Kidney (tissue), 14 donors: Measurements from ENCODE around the gene SMYD3. TPM values are rescaled to one million over a fixed set of nuclear protein-coding genes. Genes with fewer than 3 reads are reported as not detected.

ENCODE experiments used
- DNase-seq, 5 donors: peaks; one replicate each; pipeline ENCODE4 v3.0.0-alpha.2; 2013 to 2020
- FAIRE-seq: peaks from 2 replicates; lab custom pipeline; 2012; peaks lifted over from hg19 to GRCh38; lab: Jason Lieb, UNC
- H3K27ac ChIP-seq, 2 donors: one replicate each; pipeline ENCODE4 v1.7.0; 2013; ENCODE audit warnings: low read depth in 2 of 2, low read length in 2 of 2, inconsistent platforms in 1 of 2
- H3K27me3 ChIP-seq: one replicate; pipeline ENCODE4 v1.7.1; 2013; ENCODE audit warnings: low read length, inconsistent platforms; ENCODE audit not compliant: control insufficient read depth, insufficient read depth
- H3K36me3 ChIP-seq, 3 donors: one replicate each; pipeline versions ENCODE4 v1.7.0 to v1.7.1; 2013; ENCODE audit warnings: low read length in 3 of 3, control low read depth in 1 of 3, inconsistent platforms in 1 of 3; ENCODE audit not compliant: insufficient read depth in 3 of 3, control insufficient read depth in 2 of 3
- H3K4me1 ChIP-seq, 3 donors: one replicate each; pipeline versions ENCODE4 v1.7.0 to v1.7.1; 2013; ENCODE audit warnings: low read length in 3 of 3, inconsistent platforms in 1 of 3, low read depth in 1 of 3; ENCODE audit not compliant: control insufficient read depth in 2 of 3, insufficient read depth in 2 of 3
- H3K4me3 ChIP-seq, 3 donors: one replicate each; pipeline versions ENCODE4 v1.7.0 to v1.8.1; 2013; ENCODE audit warnings: low read length in 3 of 3, control low read depth in 1 of 3, inconsistent platforms in 1 of 3
- H3K9ac ChIP-seq, 3 donors: one replicate each; pipeline versions ENCODE4 v1.7.0 to v1.7.1; 2013; ENCODE audit warnings: low read length in 3 of 3, control low read depth in 1 of 3, inconsistent platforms in 1 of 3
- H3K9me3 ChIP-seq, 3 donors: one replicate each; pipeline versions ENCODE4 v1.7.0 to v1.7.1; 2013; ENCODE audit warnings: low read length in 3 of 3, control low read depth in 1 of 3, inconsistent platforms in 1 of 3; ENCODE audit not compliant: control insufficient read depth in 2 of 3, insufficient read depth in 1 of 3
- intact Hi-C: fragments of 100-400 bp; cut with DNase I; formaldehyde crosslinking; loops from one replicate; pipeline ENCODE4 v1.11.1; 2022
- polyA plus RNA-seq: library from polyadenylated mRNA; stranded (reverse); fragments of 350-450 nt; fragmentation: Illumina TruSeq; extraction: RNeasy Lipid Tissue Mini Kit (QIAGEN cat#74804); gene quantifications from one replicate; pipeline ENCODE4 v1.2.3, GENCODE V29; 2014; ENCODE audit warnings: low read depth, low replicate concordance; ENCODE audit not compliant: insufficient read depth
- total RNA-seq: library from RNA; stranded (reverse); fragmentation: NEBNext Ultra II Directional; extraction: Animal tissue kit (Norgen Biotek cat#: 25700); gene quantifications from one replicate; pipeline ENCODE4 v1.2.1, GENCODE V29; 2021
- TF ChIP-seq, protein P1 (sequence below): IDR thresholded peaks from 3 replicates; pipeline ENCODE4 v1.5.1; 2012; ENCODE audit warnings: mild to moderate bottlenecking, moderate library complexity, borderline replicate concordance; ENCODE audit not compliant: insufficient read depth; ENCODE audit errors: extremely low read depth
- donor health status: control.
- donor health status: control.
- donor health status: control.
- donor health status: control.
- donor health status: control.
- donor health status: DM: yes; HTN: yes; CAD: no.
- donor health status: Normal renal cell carcinoma (clear cell type).

SMYD3 gene
- total and polyA plus RNA-seq, 2 donors from 2014 or later = 23.3 to 23.9 TPM

DNA sequence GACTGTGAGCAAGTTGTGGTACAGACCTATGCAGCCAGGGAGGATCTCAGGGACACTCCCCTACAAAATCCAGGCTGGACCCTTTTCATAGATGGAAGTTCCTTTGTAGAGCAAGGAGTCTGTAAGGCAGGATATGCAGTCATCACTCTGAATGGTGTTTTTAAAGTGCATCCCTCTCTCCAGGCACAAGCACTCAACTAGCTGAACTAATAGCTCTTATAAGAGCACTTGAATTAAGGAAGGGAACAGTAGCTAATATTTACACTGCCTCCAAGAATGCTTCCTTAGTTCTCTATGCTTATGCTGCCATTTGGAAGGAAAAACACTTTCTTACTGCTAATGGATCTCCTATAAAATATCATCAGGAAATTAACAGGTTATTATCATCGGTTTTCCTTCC lies 27.0 kb upstream of the SMYD3 start:
- H3K4me1 ChIP-seq = no peaks in the 10 kb centered on the region
- no peaks in the 10 kb centered on the region for H3K36me3 ChIP-seq
- DNase-seq = no peak
- TF ChIP-seq, protein P1, sequence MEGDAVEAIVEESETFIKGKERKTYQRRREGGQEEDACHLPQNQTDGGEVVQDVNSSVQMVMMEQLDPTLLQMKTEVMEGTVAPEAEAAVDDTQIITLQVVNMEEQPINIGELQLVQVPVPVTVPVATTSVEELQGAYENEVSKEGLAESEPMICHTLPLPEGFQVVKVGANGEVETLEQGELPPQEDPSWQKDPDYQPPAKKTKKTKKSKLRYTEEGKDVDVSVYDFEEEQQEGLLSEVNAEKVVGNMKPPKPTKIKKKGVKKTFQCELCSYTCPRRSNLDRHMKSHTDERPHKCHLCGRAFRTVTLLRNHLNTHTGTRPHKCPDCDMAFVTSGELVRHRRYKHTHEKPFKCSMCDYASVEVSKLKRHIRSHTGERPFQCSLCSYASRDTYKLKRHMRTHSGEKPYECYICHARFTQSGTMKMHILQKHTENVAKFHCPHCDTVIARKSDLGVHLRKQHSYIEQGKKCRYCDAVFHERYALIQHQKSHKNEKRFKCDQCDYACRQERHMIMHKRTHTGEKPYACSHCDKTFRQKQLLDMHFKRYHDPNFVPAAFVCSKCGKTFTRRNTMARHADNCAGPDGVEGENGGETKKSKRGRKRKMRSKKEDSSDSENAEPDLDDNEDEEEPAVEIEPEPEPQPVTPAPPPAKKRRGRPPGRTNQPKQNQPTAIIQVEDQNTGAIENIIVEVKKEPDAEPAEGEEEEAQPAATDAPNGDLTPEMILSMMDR = no peak
- intact Hi-C loops = no loop called here
- H3K27me3 ChIP-seq = no peaks in the 10 kb centered on the region
- H3K27ac ChIP-seq = no peak overlapping the region
- FAIRE-seq = no peak
- H3K9me3 ChIP-seq = peaks cover 0 to 9% (median 0%) of the 10 kb centered on the region in 3 donors
- no peak overlapping the region for H3K4me3 ChIP-seq
- H3K9ac ChIP-seq = no peak overlapping the region

DNA sequence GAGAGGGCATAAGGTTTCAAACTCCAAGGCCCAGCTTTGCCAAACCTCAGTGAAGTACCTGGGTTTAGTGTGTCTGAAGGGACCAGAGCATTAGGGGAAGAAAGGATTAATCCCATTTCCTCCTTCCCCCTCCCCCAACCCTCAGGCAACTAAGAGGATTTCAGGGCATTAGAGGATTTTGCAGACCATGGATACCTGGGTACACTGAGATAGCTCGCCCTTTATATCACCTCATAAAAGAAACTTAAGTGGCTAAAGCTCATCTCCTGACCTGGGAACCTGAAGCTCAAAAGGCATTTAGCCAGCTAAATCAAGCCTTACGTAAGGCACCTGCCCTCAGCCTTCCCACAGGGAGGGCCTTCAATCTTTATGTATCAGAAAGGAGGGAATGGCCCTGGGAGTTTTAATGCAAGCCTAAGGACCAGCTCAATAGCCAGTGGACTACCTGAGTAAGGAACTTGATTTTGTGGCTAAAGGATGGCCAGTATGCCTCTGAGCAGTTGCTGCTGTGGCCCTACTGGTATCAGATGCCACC lies 26.4 kb upstream of the SMYD3 start:
- Histone ChIP-seq H3K4me3 (no peak overlapping the region), H3K36me3 (no peaks in the 10 kb centered on the region), H3K9me3 (peaks cover 0 to 9% (median 0%) of the 10 kb centered on the region in 3 donors), H3K27me3 (no peaks in the 10 kb centered on the region), H3K4me1 (no peaks in the 10 kb centered on the region), H3K27ac (no peak overlapping the region), H3K9ac (no peak overlapping the region)
- TF ChIP-seq, protein P1 = no peak
- intact Hi-C loops = no loop called here
- DNase-seq = no peak
- FAIRE-seq = no peak

DNA sequence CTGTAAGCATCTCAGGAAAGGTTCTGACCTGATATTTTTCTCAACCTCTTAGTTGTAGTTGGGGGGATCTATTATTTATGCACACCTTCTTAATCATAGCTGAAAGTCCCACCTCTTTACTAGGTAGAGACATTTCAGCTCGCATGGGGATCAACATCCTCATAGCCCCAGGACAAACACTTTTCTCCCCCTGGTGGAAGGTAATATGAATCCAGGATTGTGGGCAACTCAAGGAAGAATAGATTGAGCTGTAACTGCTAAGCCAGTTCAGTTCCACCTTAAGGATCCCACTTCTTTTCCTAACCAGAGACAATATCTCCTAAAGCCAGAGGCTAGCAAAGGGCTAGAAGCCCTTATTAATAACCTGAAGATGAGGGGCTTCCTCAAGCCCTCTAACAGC lies 25.4 kb upstream of the SMYD3 start:
- intact Hi-C loops = no loop called here
- H3K9ac ChIP-seq = no peak overlapping the region
- no peak overlapping the region for H3K4me3 ChIP-seq
- TF ChIP-seq, protein P1 = no peak
- no peaks in the 10 kb centered on the region for H3K36me3 ChIP-seq
- H3K27ac ChIP-seq = no peak overlapping the region
- no peaks in the 10 kb centered on the region for H3K27me3 ChIP-seq
- FAIRE-seq (no peak), DNase-seq (no peak)
- peaks cover 0 to 9% (median 0%) of the 10 kb centered on the region in 3 donors for H3K9me3 ChIP-seq
- H3K4me1 ChIP-seq = no peaks in the 10 kb centered on the region

DNA sequence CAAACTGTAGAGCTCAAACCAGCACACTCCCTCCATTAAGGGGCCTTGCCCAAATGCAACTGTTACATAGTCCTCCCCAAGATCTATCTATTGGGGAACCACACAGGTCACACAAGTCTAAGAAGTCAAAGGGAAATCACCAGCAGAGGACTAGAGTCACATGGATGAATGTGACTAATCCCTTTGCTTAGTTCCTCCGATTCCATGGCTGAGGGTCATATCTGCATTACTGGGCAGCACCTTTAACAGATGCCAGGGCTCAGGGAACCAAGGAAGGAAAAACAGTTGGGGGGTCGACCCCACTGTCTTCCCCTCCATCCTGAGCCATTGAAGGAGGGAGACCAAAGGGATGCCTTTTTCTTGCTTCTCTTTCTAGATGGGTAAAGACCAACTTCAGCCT lies 23.4 kb upstream of the SMYD3 start:
- H3K36me3 ChIP-seq = no peaks in the 10 kb centered on the region
- H3K4me3 ChIP-seq = no peak overlapping the region
- intact Hi-C loops = no loop called here
- H3K27me3 ChIP-seq = no peaks in the 10 kb centered on the region
- no peak for DNase-seq
- peaks cover 0 to 9% (median 0%) of the 10 kb centered on the region in 3 donors for H3K9me3 ChIP-seq
- no peak for FAIRE-seq
- H3K27ac ChIP-seq = no peak overlapping the region
- H3K4me1 ChIP-seq = no peaks in the 10 kb centered on the region
- no peak overlapping the region for H3K9ac ChIP-seq
- TF ChIP-seq, protein P1 = no peak
